ENCODE results near the gene MUTYH.

The MUTYH gene

DNA sequence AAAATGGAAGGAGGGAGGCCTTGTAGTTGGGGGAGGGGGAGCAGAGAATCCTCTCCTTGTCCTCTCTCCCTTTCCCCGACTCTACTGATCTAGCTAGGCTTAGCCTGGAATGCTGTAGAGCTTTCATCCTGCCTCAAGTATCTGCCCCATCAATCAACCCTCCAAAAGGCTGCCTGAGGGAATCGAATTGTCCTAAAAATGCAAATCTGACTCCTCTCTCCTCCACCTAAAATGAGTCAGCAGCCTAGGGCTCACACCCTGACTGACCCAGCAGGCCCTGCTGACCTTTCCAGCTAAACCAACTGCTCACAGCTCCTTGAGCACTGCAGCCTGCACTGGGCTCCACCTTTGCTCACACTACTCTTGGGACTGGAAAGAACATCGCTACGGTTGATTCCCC is 10.8 kb downstream of the MUTYH start:
- H3K4me3 ChIP-seq (ENCODE audit: low read length), result no peak overlapping the region
- TF ChIP-seq, protein P1, sequence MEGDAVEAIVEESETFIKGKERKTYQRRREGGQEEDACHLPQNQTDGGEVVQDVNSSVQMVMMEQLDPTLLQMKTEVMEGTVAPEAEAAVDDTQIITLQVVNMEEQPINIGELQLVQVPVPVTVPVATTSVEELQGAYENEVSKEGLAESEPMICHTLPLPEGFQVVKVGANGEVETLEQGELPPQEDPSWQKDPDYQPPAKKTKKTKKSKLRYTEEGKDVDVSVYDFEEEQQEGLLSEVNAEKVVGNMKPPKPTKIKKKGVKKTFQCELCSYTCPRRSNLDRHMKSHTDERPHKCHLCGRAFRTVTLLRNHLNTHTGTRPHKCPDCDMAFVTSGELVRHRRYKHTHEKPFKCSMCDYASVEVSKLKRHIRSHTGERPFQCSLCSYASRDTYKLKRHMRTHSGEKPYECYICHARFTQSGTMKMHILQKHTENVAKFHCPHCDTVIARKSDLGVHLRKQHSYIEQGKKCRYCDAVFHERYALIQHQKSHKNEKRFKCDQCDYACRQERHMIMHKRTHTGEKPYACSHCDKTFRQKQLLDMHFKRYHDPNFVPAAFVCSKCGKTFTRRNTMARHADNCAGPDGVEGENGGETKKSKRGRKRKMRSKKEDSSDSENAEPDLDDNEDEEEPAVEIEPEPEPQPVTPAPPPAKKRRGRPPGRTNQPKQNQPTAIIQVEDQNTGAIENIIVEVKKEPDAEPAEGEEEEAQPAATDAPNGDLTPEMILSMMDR (conservative IDR thresholded peaks at IDR 0.05; ENCODE audit: low read depth, low read length), result no peak
- DNase-seq (ENCODE audit: low read depth), result no peak

DNA sequence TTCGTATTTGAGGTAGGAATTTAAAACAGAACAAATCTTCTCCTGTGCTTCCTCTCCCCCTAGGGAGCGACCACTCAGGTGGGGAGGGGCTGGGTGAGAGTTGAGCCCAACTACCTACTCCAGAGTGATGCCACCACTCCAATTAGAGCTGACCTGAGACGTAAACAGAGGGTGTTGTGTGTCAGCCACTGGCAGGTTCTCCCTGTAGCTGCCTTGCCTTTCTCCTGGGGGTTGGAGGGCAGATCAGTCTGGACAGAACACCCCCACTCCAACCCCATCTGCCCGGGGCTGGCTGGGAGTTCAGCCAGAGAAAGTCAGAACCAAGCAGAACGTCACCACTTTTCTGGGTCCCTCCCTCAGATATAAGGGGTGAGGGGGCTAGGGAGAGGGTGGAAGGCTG is 11.6 kb downstream of the MUTYH start:
- DNase-seq (ENCODE audit: low read depth), result no peak
- no peak overlapping the region for H3K4me3 ChIP-seq (ENCODE audit: low read length)
- TF ChIP-seq, protein P1 (conservative IDR thresholded peaks at IDR 0.05; ENCODE audit: low read depth, low read length), result no peak

DNA sequence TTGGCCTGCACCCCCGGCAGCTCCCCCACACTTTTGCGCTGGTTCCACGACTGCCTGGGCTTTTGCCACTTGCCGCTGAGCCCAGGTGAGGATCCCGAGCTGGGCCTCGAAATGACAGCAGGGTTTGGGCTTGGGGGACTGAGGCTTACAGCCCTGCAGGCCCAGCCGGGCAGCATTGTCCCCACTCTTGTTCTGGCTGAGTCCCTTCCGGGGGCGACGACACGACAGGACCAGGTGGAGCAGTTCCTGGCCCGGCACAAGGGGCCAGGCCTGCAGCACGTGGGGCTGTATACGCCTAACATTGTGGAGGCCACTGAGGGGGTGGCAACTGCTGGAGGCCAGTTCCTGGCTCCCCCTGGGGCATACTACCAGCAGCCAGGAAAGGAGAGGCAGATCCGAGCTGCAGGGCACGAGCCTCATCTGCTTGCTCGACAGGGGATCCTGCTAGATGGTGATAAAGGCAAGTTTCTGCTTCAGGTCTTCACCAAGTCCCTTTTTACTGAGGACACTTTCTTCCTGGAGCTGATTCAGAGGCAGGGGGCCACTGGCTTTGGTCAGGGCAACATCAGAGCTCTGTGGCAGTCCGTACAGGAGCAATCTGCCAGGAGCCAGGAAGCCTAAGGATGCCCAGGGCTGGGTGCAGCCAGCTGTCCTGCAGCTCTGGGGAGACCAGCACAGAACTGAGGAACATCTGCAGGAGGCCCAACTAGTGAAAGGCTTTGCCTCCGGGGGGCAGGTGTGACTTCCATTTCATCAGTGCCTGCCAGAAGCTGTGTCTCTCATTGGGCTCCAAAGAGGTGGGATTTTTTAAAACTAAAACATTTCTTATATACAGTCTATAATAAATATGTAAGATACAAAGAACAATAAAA is 12.4 kb downstream of the MUTYH start:
- no peak for DNase-seq (ENCODE audit: low read depth)
- TF ChIP-seq, protein P1 (conservative IDR thresholded peaks at IDR 0.05; ENCODE audit: low read depth, low read length), result no peak
- no peak overlapping the region for H3K4me3 ChIP-seq (ENCODE audit: low read length)

- peak; percentile 37 for DNase-seq (ENCODE audit: low read depth)
- TF ChIP-seq, protein P1 (conservative IDR thresholded peaks at IDR 0.05; ENCODE audit: low read depth, low read length), result peak; percentile 10
- peak within 1 kb of the TSS; percentile 38 for H3K4me3 ChIP-seq (ENCODE audit: low read length)
Observed at GRCh38 chr1:45326627-45327623, 13.3 kb downstream of the MUTYH start, which contains the start of gene HPDL. HPDL (plus strand) TSS chr1:45326895; CDS start chr1:45327149, 254 bp downstream.

- DNase-seq (ENCODE audit: low read depth), result no peak
- H3K4me3 ChIP-seq (ENCODE audit: low read length), result peak overlapping the region; percentile 38
- TF ChIP-seq, protein P1 (conservative IDR thresholded peaks at IDR 0.05; ENCODE audit: low read depth, low read length), result no peak
Observed at GRCh38 chr1:45325851-45326506, 14.3 kb downstream of the MUTYH start.

DNA sequence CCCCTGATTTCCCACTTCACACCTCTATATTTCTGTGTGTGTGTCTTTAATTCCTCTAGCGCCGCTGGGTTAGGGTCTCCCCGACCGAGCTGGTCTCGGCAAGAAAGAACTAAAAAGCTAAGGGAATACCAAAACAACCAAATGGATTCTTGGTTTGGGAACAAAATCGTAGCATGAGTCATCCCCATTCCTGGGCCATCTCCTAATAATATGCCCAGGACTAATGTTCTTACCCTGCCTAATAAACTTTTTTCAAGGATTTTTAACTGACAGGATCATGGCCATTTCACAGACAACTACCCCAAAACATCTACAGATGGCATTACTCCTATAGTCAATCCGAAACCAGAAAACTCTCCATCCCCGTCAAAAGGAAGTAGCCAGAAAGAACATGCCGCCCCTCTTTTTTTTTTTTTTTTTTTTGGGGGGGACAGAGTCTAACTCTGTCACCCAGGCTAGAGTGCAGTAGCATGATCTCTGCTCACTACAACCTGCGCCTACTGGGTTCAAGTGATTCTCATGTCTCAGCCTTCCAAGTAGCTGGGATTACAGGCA is 17.7 kb downstream of the MUTYH start:
- no peak overlapping the region for H3K4me3 ChIP-seq (ENCODE audit: low read length)
- TF ChIP-seq, protein P1 (conservative IDR thresholded peaks at IDR 0.05; ENCODE audit: low read depth, low read length), result no peak
- no peak for DNase-seq (ENCODE audit: low read depth)
